Activated CD4-positive, CD25-positive, alpha-beta regulatory T cell (primary cell): ENCODE results near the gene REV1.
"Not testable (repeated sequence)": the region's sequence is repeated elsewhere in the genome, so short reads cannot be mapped to it uniquely, and the experiment has no call there.

Experiments
- DNase-seq, 4 experiments: peaks; one replicate each; lab custom pipeline; 2025; lab: John Stamatoyannopoulos, UW

REV1 gene

GRCh38 chr2:99489761-99490622, at the start of gene REV1:
TSS of gene REV1 (minus strand) at chr2:99490017. CDS start at chr2:99464975, 25,042 bp downstream.
- peak; percentile 85 to 92 (median 87) for DNase-seq

- DNase-seq: no peak
These were observed 48.2 kb upstream of the REV1 start for GRCh38 chr2:99537910-99538485.

GRCh38 chr2:99524056-99524455, 34.2 kb upstream of the REV1 start:
- DNase-seq: no peak

- DNase-seq: no peak
These were observed 32.3 kb upstream of the REV1 start for GRCh38 chr2:99522157-99522556.

- no peak for DNase-seq
These were observed 31.0 kb upstream of the REV1 start for GRCh38 chr2:99520813-99521212.

GRCh38 chr2:99520195-99520594, 30.4 kb upstream of the REV1 start:
- no peak for DNase-seq

- no peak for DNase-seq
These were observed 24.5 kb upstream of the REV1 start for GRCh38 chr2:99514357-99514756.

GRCh38 chr2:99512181-99512591, 22.4 kb upstream of the REV1 start:
- DNase-seq: no peak

GRCh38 chr2:99509387-99509786, 19.6 kb upstream of the REV1 start:
- DNase-seq: no peak

GRCh38 chr2:99507937-99508818, 18.4 kb upstream of the REV1 start:
- no peak for DNase-seq

- no peak for DNase-seq
These were observed 15.2 kb upstream of the REV1 start for GRCh38 chr2:99504844-99505584.

- DNase-seq: not testable (repeated sequence)
These were observed 14.0 kb upstream of the REV1 start for GRCh38 chr2:99503662-99504416.

GRCh38 chr2:99496021-99496420, 6.2 kb upstream of the REV1 start:
- no peak for DNase-seq

- no peak for DNase-seq
These were observed 5.5 kb upstream of the REV1 start for GRCh38 chr2:99495115-99495860.

GRCh38 chr2:99492721-99493120, 2.9 kb upstream of the REV1 start:
- DNase-seq: no peak

GRCh38 chr2:99490623-99491461, 1.0 kb upstream of the REV1 start:
- no peak for DNase-seq

- DNase-seq: peak in 1 of 4 experiments; percentile 42
These were observed 605 bp downstream of the REV1 start for GRCh38 chr2:99489063-99489760.

- DNase-seq: no peak
These were observed 1.2 kb downstream of the REV1 start for GRCh38 chr2:99488539-99489062.
